ENCODE results near the gene GLIPR2.

Gene GLIPR2

DNA sequence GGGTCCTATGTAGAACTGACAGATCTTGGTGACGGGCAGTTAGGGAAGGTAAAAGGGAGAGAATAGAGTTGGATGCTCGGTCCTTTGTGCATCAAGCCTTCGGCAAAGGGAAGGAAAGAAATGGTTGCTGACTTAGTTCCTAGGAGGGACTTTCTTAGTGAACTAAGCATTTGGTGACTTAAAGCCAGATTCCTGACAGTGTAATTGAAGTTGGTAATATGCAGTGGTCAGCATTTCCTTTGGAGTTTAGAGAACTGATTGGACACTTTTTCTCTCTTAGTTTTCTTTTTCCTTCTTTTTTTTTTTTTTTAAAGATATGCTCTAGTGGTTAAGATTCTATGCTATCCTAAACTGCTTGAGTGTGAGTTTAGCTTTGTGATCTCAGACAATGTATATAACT lies 56.5 kb downstream of the GLIPR2 start:
- H3K27ac ChIP-seq, result no peak overlapping the region
- no peak for TF ChIP-seq ZFX (IDR thresholded peaks at IDR 0.05; ENCODE audit: borderline replicate concordance)
- TF ChIP-seq, protein P1, sequence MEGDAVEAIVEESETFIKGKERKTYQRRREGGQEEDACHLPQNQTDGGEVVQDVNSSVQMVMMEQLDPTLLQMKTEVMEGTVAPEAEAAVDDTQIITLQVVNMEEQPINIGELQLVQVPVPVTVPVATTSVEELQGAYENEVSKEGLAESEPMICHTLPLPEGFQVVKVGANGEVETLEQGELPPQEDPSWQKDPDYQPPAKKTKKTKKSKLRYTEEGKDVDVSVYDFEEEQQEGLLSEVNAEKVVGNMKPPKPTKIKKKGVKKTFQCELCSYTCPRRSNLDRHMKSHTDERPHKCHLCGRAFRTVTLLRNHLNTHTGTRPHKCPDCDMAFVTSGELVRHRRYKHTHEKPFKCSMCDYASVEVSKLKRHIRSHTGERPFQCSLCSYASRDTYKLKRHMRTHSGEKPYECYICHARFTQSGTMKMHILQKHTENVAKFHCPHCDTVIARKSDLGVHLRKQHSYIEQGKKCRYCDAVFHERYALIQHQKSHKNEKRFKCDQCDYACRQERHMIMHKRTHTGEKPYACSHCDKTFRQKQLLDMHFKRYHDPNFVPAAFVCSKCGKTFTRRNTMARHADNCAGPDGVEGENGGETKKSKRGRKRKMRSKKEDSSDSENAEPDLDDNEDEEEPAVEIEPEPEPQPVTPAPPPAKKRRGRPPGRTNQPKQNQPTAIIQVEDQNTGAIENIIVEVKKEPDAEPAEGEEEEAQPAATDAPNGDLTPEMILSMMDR (IDR thresholded peaks at IDR 0.05), result no peak

DNA sequence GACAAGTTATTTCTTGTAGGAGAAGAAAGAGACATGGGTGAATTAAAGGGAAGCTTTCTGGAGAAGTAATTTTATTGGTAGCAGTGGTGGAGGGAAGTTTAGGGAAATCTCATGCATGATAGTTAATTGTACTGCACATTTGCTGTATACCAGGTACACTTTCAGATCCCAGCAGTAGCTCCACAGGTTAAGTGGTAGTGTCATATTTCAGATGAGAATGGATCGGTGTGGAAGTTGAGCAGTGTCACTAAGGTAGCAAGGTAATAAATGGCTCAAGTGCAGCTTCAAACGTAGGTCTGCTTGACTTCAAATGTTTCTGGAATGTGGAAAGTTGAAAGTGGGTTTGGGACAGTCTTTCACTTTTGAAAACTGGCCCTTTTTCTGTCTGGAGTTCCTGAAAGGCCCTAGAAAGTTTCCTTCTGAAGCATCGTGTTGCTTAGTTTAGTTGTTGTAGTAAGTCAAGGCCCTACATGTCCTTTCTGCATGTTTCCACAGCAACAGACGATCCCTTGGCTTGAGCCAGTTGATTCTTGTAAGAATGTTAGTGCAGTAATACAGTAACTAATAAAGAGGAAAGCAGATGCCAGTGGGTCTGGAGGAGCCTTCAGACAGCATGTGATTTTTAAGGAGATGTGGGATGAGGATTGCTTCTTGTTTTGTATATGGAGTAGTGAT lies 57.9 kb downstream of the GLIPR2 start:
- TF ChIP-seq ZFX (IDR thresholded peaks at IDR 0.05; ENCODE audit: borderline replicate concordance), result no peak
- TF ChIP-seq, protein P1 (IDR thresholded peaks at IDR 0.05), result no peak
- no peak overlapping the region for H3K27ac ChIP-seq

DNA sequence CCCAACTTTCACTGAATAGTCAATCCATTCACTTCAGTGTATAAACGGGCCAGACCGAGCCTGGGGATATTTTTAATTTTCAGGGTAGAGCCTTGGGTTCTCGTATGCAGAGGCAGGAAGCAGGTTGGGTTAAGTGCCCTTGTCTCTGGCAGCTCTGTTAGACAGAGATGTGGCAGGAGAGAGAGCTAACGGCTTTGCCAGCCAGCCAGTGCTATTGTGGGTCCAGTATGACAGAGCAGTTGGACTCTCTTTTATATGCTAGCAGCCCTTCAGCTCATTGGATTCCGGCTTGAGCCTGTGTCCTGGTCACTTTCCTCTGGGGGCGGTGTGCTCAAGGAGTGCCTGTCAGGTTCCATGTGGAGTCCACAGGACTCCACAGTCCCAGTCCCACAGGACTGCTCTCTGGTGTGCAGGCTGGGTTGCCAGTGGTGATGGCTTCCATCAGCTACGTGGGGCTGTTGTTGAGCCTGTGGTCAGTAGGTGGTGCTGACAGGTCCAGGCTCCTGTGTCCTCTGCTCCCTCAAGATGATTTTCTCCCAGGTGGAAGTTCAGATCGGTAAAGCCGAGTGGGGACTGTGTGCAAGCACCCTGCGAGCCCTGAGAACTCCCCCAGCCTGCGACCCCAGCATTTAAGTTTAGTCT lies 68.5 kb downstream of the GLIPR2 start:
- no peak for TF ChIP-seq ZFX (IDR thresholded peaks at IDR 0.05; ENCODE audit: borderline replicate concordance)
- TF ChIP-seq, protein P1 (IDR thresholded peaks at IDR 0.05), result peak; percentile 30
- no peak overlapping the region for H3K27ac ChIP-seq

DNA sequence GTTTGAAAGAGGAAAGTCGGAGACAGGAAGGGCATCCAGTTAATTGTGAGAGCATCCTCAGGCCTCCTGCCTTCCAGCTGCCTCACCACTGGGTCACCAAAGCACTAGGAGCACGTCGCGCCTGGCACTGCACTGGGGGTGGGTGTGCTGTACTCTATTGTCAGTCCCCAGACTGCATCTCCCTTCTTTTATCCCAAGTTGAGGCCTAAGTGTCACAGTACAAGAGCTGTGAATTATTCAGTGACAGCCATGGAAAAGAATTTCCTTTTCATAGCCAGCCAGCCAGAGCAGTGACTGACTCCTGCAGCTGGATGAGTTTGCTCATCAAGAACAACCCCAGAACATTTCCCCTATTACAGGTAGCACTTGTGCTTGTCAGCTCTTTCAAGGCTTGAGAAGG lies 70.5 kb downstream of the GLIPR2 start:
- TF ChIP-seq, protein P1 (IDR thresholded peaks at IDR 0.05), result no peak
- no peak for TF ChIP-seq ZFX (IDR thresholded peaks at IDR 0.05; ENCODE audit: borderline replicate concordance)
- no peak overlapping the region for H3K27ac ChIP-seq

DNA sequence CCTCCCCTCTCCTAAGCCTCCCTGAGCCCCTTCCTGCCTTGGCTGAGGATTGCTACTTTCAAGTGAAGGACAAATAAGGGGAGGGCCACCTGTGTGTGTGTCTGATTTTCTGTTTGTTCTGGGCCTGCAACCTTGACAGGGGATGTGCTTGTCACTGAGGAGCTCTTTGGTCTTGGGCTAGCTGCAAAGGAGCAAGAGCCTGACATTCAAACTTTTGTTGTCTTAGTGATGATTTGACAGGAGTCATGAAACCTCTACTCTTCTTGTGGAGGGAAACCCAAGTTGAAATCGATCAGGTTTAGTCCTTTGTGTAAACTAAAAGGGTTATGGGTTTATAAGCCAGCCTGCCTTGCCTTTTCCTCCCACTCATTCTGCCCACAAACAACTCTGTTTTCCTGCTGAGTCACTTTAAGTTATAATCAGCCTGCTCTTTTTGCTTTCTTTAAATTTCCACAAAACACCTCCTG lies 71.0 kb downstream of the GLIPR2 start:
- TF ChIP-seq, protein P1 (IDR thresholded peaks at IDR 0.05), result no peak
- TF ChIP-seq ZFX (IDR thresholded peaks at IDR 0.05; ENCODE audit: borderline replicate concordance), result no peak
- no peak overlapping the region for H3K27ac ChIP-seq

DNA sequence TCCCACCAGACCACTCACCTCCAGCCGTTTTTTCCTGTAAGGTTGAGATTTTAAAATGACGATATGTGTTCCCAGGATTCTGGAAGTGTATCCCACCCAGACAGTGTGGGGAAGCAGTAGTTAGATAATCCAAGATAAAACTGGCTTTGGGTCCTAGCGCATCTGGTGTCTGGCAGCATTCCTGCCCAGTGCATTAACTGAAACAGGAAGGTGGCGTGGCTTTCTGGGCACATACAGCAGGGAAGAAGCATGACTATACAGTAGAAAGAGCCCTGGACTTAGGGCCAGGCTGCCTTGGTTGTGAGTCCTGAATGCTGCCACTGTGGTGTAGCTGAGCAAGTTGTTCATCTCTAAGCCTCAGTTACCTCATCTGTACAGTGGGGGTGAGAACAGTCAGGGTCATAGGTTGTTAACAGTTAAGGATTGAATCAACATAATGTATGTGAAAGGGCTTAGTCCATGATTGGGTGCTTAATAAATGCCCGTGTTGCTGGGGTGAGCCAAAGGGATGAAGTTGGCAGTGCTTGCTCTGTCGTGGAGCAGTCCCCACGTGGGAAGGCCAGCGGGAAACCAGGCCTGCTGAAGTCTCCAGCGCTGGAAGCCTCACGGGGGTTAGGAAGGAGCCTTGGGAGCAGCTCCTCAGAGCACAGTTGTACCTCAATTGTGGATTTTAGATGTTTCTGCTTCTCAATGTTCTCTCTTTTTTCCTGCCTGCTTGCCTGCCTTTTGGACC lies 72.2 kb downstream of the GLIPR2 start:
- TF ChIP-seq, protein P1 (IDR thresholded peaks at IDR 0.05), result no peak
- no peak for TF ChIP-seq ZFX (IDR thresholded peaks at IDR 0.05; ENCODE audit: borderline replicate concordance)
- no peak overlapping the region for H3K27ac ChIP-seq

Data from 22Rv1 (cell line).